Cardiac septum (tissue), 1 donor: ENCODE data around the gene PTPRN2. TPM values are rescaled to one million over a fixed set of nuclear protein-coding genes. Genes with fewer than 3 reads are reported as not detected.
"Not testable (repeated sequence)": the region's sequence is repeated elsewhere in the genome, so short reads cannot be mapped to it uniquely, and the experiment has no call there.

Experiments used
- DNase-seq: peaks from one replicate; pipeline ENCODE4 v3.0.0-alpha.2; 2020; ENCODE audit warnings: low spot score
- intact Hi-C: fragments of 100-400 bp; cut with DNase I; formaldehyde crosslinking; loops from one replicate; pipeline ENCODE4 v1.14.0; 2022
- microRNA-seq: library from miRNA; unstranded; fragments of <30 nt; microRNA quantifications from one replicate; pipeline ENCODE4 v1.2.0, GENCODE V29; 2020
- total RNA-seq: library from RNA; stranded (reverse); fragmentation: NEBNext Ultra II Directional; extraction: Animal tissue kit (Norgen Biotek cat#: 25700); gene quantifications from one replicate; pipeline ENCODE4 v1.2.1, GENCODE V29; 2021
- donor health status: DM: no; HTN: no; CAD: no.

The PTPRN2 gene
- total RNA-seq, 1 donor from 2014 or later: 0.92 TPM

GRCh38 chr7:157500171-157500960, 1087.3 kb downstream of the PTPRN2 start:
- intact Hi-C loops: no loop called here
- no peak for DNase-seq

GRCh38 chr7:157499835-157500153, 1087.8 kb downstream of the PTPRN2 start:
- DNase-seq: no peak
- intact Hi-C loops: no loop called here

- intact Hi-C loops: no loop called here
- DNase-seq: no peak
These were observed 1088.3 kb downstream of the PTPRN2 start for GRCh38 chr7:157499121-157499834.

GRCh38 chr7:157498657-157499056, 1089.0 kb downstream of the PTPRN2 start:
- intact Hi-C loops: no loop called here
- no peak for DNase-seq

GRCh38 chr7:157497744-157498651, 1089.6 kb downstream of the PTPRN2 start:
- no peak for DNase-seq
- intact Hi-C loops: no loop called here

GRCh38 chr7:157497367-157497743, 1090.3 kb downstream of the PTPRN2 start:
- no peak for DNase-seq
- intact Hi-C loops: no loop called here

- DNase-seq: no peak
These were observed 1091.0 kb downstream of the PTPRN2 start for GRCh38 chr7:157496416-157497275.

GRCh38 chr7:157495594-157495993, 1092.0 kb downstream of the PTPRN2 start:
- intact Hi-C loops: no loop called here
- DNase-seq: no peak

More at GRCh38 chr7:157496416-157497275, 1091.0 kb downstream of the PTPRN2 start:
- intact Hi-C loops: no loop called here

GRCh38 chr7:157495177-157495553, 1092.5 kb downstream of the PTPRN2 start:
- DNase-seq: no peak
- intact Hi-C loops: no loop called here

- intact Hi-C loops: no loop called here
- no peak for DNase-seq
These were observed 1093.0 kb downstream of the PTPRN2 start for GRCh38 chr7:157494506-157495176.

- intact Hi-C loops: no loop called here
- no peak for DNase-seq
These were observed 1093.8 kb downstream of the PTPRN2 start for GRCh38 chr7:157493776-157494175.

GRCh38 chr7:157493017-157493416, 1094.6 kb downstream of the PTPRN2 start:
- intact Hi-C loops: no loop called here
- DNase-seq: no peak

- intact Hi-C loops: no loop called here
- DNase-seq: no peak
These were observed 1097.1 kb downstream of the PTPRN2 start for GRCh38 chr7:157490465-157490912.

- intact Hi-C loops, DNase-seq: not testable (repeated sequence)
These were observed 1097.8 kb downstream of the PTPRN2 start for GRCh38 chr7:157489870-157490269.

Small RNA genes within 50 kb of the gene (microRNA-seq; reads per million reads assigned to microRNA genes)
- gene MIR153-2 (not detected), gene MIR5707 (not detected), gene MIR595 (not detected)

Other genes with a start within 250 kb of the PTPRN2 start
- gene NCAPG2, start 117.0 kb upstream of the PTPRN2 start, total RNA-seq: 3.6 TPM
- gene ESYT2, start 241.7 kb upstream of the PTPRN2 start, total RNA-seq: 45.6 TPM